Epithelial cell of esophagus (primary cell): ENCODE results near the gene PIK3C2A.
A peak's percentile ranks its signal among the peaks of the same experiment; 100 is the strongest.

Experiments used
- DNase-seq: peaks from one replicate; pipeline ENCODE4 v3.0.0; 2010; ENCODE audit warnings: low read depth
- H3K4me3 ChIP-seq: 2 replicates; pipeline ENCODE4 v1.5.1; 2011; ENCODE audit warnings: mild to moderate bottlenecking, low read length, control low read depth
- TF ChIP-seq, protein P1 (sequence below): IDR thresholded peaks from 2 replicates; pipeline ENCODE4 v1.5.1; 2011; ENCODE audit warnings: low read depth, mild to moderate bottlenecking, low read length, control low read depth, inconsistent platforms; ENCODE audit not compliant: insufficient read depth; ENCODE audit errors: missing control alignments

The PIK3C2A gene

DNA sequence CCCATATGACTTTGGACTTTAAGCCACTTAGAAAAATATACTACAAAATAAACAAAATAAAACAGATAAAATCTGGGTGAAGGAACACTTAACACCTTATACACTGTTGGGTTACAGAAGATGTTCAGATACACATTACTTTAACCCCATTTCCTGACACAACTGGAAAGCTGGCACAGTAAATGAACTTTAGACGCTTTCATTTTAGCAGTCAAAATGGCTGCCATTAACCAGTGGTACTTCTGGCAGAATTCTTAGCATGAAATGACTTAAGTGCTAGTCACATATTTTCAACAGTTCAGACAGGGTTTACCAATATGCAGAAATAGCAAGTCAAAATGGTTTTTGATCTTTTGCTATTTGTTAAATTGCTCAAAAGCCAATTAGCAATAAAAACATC is 37.9 kb downstream of the PIK3C2A start:
- DNase-seq = no peak

DNA sequence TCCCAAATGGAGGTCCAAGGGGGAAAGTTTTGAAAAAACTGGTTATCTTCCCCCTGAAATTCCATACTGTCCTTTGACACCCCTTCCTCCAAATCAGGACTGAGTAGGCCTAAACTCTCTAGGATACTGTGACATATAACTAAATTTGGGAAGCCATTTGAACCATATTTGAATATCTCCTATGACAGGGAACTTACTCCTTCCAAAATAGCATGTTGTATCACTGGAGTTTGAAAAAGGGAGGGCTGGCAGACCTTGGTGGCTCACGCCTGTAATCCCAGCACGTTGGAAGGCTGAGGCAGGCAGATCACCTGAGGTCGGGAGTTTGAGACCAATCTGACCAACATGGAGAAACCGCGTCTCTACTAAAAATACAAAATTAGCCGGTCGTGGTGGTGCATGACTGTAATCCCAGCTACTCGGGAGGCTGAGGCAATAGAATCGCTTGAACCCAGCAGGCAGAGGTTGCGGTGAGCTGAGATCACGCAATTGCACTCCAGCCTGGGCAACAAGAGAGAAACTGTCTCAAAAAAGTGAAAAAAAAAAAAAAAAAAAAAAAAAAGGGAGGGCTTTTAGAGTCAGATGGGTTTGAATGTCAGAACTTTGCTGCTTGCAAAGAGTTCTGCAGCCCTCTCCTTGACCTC is 42.4 kb downstream of the PIK3C2A start:
- no peak overlapping the region for H3K4me3 ChIP-seq
- TF ChIP-seq, protein P1, sequence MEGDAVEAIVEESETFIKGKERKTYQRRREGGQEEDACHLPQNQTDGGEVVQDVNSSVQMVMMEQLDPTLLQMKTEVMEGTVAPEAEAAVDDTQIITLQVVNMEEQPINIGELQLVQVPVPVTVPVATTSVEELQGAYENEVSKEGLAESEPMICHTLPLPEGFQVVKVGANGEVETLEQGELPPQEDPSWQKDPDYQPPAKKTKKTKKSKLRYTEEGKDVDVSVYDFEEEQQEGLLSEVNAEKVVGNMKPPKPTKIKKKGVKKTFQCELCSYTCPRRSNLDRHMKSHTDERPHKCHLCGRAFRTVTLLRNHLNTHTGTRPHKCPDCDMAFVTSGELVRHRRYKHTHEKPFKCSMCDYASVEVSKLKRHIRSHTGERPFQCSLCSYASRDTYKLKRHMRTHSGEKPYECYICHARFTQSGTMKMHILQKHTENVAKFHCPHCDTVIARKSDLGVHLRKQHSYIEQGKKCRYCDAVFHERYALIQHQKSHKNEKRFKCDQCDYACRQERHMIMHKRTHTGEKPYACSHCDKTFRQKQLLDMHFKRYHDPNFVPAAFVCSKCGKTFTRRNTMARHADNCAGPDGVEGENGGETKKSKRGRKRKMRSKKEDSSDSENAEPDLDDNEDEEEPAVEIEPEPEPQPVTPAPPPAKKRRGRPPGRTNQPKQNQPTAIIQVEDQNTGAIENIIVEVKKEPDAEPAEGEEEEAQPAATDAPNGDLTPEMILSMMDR = no peak
- no peak for DNase-seq

More for the DNA sequence above, 37.9 kb downstream of the PIK3C2A start:
- H3K4me3 ChIP-seq = no peak overlapping the region
- TF ChIP-seq, protein P1 = no peak

- TF ChIP-seq, protein P1 = no peak
- DNase-seq = peak; percentile 22
- H3K4me3 ChIP-seq = no peak overlapping the region
Observed at GRCh38 chr11:17164361-17165246, 43.2 kb downstream of the PIK3C2A start.

GRCh38 chr11:17163736-17164135 is 44.0 kb downstream of the PIK3C2A start:
- TF ChIP-seq, protein P1 = no peak
- H3K4me3 ChIP-seq = no peak overlapping the region
- DNase-seq = no peak

DNA sequence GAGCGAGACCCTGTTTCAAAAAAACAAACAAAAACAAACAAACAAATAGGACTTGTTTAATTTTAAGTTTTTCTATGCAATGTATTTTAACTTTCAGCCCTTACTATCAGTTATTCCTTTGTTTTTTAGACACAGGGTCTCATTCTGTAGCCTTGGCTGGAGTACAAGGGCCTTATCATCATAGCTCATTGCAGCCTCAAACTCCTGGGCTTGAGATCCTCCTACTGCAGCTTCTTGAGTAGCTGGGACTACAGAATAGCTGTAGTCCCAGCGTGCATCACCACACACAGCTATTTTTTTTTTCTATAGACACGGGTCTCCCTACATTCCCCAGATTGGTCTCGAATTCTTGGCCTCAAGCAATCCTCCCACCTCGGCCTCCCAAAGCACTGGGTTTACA is 44.5 kb downstream of the PIK3C2A start:
- H3K4me3 ChIP-seq = no peak overlapping the region
- DNase-seq = no peak
- TF ChIP-seq, protein P1 = no peak

DNA sequence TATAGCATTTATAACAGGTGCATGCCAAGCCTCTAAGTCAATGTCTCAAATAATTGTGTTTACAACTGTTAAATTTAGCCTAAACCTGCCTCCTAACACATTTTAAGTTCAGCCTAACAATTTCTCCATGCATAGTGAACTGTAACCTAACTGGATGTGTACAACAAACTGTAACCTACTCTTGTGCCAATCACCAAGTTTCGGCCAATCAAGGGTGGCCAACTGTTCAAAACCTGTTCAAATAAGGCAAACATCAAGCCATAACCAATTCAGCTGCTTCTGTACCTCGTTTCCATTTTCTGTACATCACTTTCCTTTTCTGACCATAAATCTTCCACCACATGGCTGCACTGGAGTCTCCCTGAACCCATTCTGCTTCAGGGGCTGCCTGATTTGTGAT is 45.4 kb downstream of the PIK3C2A start:
- DNase-seq = no peak
- TF ChIP-seq, protein P1 = no peak
- H3K4me3 ChIP-seq = no peak overlapping the region
